Pons (tissue), 1 donor: Measurements from ENCODE around the gene CCDC6.
"Not testable (repeated sequence)": the region's sequence is repeated elsewhere in the genome, so short reads cannot be mapped to it uniquely, and the experiment has no call there.

Experiments used
- DNase-seq: peaks from one replicate; pipeline ENCODE4 v3.0.0-alpha.2; 2016; ENCODE audit warnings: low spot score

CCDC6 gene

GRCh38 chr10:59754951-59755350, 151.4 kb downstream of the CCDC6 start:
- no peak for DNase-seq

- no peak for DNase-seq
These were observed 153.1 kb downstream of the CCDC6 start, which contains the start of gene MRLN for GRCh38 chr10:59753267-59753666. Gene MRLN (minus strand): TSS chr10:59753455.

- DNase-seq: no peak
These were observed 153.9 kb downstream of the CCDC6 start for GRCh38 chr10:59752278-59752940.

- DNase-seq: no peak
These were observed 156.0 kb downstream of the CCDC6 start for GRCh38 chr10:59750155-59750945.

GRCh38 chr10:59748834-59749233, 157.5 kb downstream of the CCDC6 start:
- no peak for DNase-seq

- no peak for DNase-seq
These were observed 161.1 kb downstream of the CCDC6 start for GRCh38 chr10:59745163-59745650.

GRCh38 chr10:59744762-59745161, 161.6 kb downstream of the CCDC6 start:
- DNase-seq: not testable (repeated sequence)

GRCh38 chr10:59744156-59744555, 162.2 kb downstream of the CCDC6 start:
- not testable (repeated sequence) for DNase-seq

GRCh38 chr10:59741583-59741982, 164.8 kb downstream of the CCDC6 start:
- no peak for DNase-seq

GRCh38 chr10:59741048-59741447, 165.3 kb downstream of the CCDC6 start:
- DNase-seq: no peak
